Mammary epithelial cell (primary cell): Measurements from ENCODE around the gene NAGA.

Experiments used
- EZH2 ChIP-seq: IDR thresholded peaks from 2 replicates; pipeline ENCODE4 v1.6.1; 2012; ENCODE audit warnings: low read length, inconsistent platforms, borderline replicate concordance
- TF ChIP-seq, protein P1 (sequence below), 2 donors: IDR thresholded peaks in 1 of 2; conservative IDR thresholded peaks in 1 of 2; 2 replicates each; pipeline ENCODE4 v1.5.1; 2011 to 2012; ENCODE audit warnings: inconsistent platforms in 2 of 2, low read length in 2 of 2, mild to moderate bottlenecking in 2 of 2, control low read depth in 1 of 2, low read depth in 1 of 2; ENCODE audit not compliant: insufficient read depth in 1 of 2; ENCODE audit errors: extremely low read depth in 1 of 2

GRCh38 chr22:42108848-42109247 is 38.2 kb upstream of the NAGA start:
- TF ChIP-seq, protein P1, sequence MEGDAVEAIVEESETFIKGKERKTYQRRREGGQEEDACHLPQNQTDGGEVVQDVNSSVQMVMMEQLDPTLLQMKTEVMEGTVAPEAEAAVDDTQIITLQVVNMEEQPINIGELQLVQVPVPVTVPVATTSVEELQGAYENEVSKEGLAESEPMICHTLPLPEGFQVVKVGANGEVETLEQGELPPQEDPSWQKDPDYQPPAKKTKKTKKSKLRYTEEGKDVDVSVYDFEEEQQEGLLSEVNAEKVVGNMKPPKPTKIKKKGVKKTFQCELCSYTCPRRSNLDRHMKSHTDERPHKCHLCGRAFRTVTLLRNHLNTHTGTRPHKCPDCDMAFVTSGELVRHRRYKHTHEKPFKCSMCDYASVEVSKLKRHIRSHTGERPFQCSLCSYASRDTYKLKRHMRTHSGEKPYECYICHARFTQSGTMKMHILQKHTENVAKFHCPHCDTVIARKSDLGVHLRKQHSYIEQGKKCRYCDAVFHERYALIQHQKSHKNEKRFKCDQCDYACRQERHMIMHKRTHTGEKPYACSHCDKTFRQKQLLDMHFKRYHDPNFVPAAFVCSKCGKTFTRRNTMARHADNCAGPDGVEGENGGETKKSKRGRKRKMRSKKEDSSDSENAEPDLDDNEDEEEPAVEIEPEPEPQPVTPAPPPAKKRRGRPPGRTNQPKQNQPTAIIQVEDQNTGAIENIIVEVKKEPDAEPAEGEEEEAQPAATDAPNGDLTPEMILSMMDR (conservative IDR thresholded peaks at IDR 0.05 in 1 of 2, IDR thresholded peaks at IDR 0.05 in 1 of 2; ENCODE audit: extremely low read depth in 1 of 2, insufficient read depth in 1 of 2, low read depth in 1 of 2, low read length in 2 of 2) = no peak
- TF ChIP-seq EZH2 = no peak
